ENCODE measurements around the gene COPS6.

The COPS6 gene

DNA sequence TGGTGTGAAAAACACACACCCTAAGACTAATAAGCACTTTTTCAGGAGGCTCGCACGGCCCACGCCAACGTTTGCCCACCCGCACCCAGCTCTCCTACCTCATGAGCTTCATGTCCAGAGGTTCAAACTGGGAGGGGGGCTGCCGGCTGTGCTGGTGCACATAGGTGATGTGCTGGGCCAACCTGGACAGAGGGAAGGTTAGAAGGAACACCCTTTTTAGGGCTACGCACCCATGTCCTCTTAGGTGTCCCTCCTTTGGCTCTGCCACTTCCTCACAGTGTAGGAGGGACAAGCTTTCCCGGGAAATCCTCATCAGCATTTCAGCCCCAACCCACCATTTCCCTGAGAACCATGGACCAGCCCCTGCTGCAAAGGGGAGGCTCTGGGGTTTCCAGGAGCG lies 6.5 kb downstream of the COPS6 start:
- Histone ChIP-seq H4K20me1 (ENCODE audit: insufficient read depth, low read length) (no peaks in the 10 kb centered on the region), H3K9me2 (ENCODE audit: low read depth, low read length) (no peaks in the 10 kb centered on the region), H3K9me3 (ENCODE audit: low read length) (no peaks in the 10 kb centered on the region), H3K79me2 (ENCODE audit: insufficient read depth, low read length) (peaks cover 8% of the 10 kb centered on the region), H3K4me1 (ENCODE audit: insufficient read depth, low read length, severe bottlenecking) (peaks cover 9% of the 10 kb centered on the region), H3K9ac (ENCODE audit: low read length) (no peak overlapping the region), H3K27me3 (ENCODE audit: insufficient read depth, low read length) (no peaks in the 10 kb centered on the region), H3K4me3 (ENCODE audit: low read depth, low read length, poor library complexity, severe bottlenecking) (no peak overlapping the region), H3K4me2 (ENCODE audit: low read length) (no peak overlapping the region), H3F3A (ENCODE audit: insufficient read depth, low read length) (peaks cover 21% of the 10 kb centered on the region), H3K36me3 (ENCODE audit: insufficient read depth, low read length) (peaks cover 100% of the 10 kb centered on the region), H2AFZ (ENCODE audit: low read length) (no peak overlapping the region), H3K27ac (ENCODE audit: low read depth, low read length, poor library complexity, severe bottlenecking) (no peak overlapping the region)
- TF ChIP-seq, protein P1, sequence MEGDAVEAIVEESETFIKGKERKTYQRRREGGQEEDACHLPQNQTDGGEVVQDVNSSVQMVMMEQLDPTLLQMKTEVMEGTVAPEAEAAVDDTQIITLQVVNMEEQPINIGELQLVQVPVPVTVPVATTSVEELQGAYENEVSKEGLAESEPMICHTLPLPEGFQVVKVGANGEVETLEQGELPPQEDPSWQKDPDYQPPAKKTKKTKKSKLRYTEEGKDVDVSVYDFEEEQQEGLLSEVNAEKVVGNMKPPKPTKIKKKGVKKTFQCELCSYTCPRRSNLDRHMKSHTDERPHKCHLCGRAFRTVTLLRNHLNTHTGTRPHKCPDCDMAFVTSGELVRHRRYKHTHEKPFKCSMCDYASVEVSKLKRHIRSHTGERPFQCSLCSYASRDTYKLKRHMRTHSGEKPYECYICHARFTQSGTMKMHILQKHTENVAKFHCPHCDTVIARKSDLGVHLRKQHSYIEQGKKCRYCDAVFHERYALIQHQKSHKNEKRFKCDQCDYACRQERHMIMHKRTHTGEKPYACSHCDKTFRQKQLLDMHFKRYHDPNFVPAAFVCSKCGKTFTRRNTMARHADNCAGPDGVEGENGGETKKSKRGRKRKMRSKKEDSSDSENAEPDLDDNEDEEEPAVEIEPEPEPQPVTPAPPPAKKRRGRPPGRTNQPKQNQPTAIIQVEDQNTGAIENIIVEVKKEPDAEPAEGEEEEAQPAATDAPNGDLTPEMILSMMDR (IDR thresholded peaks at IDR 0.05; ENCODE audit: low read length): no peak
- TF ChIP-seq EZH2 (IDR thresholded peaks at IDR 0.05; ENCODE audit: borderline replicate concordance, low read length): no peak

DNA sequence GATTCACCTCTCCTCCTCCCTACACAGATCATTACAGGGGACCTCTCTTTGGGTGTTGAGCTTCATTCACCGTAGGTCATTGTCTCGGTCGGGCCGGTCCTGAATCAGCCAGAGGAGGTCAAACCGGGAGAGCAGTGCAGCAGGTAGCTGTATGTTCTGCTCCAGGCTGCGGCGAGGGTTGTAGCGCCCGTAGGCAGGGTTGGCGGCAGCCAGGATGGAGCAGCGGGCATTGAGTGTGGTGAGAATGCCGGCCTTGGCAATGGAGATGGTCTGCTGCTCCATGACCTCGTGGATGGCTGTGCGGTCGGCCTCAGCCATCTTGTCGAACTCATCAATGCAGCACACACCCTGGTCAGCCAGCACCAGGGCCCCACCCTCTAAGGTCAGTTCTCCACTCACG lies 6.9 kb downstream of the COPS6 start:
- no peaks in the 10 kb centered on the region for H4K20me1 ChIP-seq (ENCODE audit: insufficient read depth, low read length)
- no peak overlapping the region for H3K4me2 ChIP-seq (ENCODE audit: low read length)
- H3F3A ChIP-seq (ENCODE audit: insufficient read depth, low read length): peaks cover 17% of the 10 kb centered on the region; the same call in 1 of the 2 replicates
- no peaks in the 10 kb centered on the region for H3K9me2 ChIP-seq (ENCODE audit: low read depth, low read length)
- H3K4me1 ChIP-seq (ENCODE audit: insufficient read depth, low read length, severe bottlenecking): peaks cover 7% of the 10 kb centered on the region
- H3K9ac ChIP-seq (ENCODE audit: low read length): no peak overlapping the region
- H3K79me2 ChIP-seq (ENCODE audit: insufficient read depth, low read length): peaks cover 10% of the 10 kb centered on the region
- peaks cover 97% of the 10 kb centered on the region for H3K36me3 ChIP-seq (ENCODE audit: insufficient read depth, low read length)
- no peaks in the 10 kb centered on the region for H3K9me3 ChIP-seq (ENCODE audit: low read length)
- no peaks in the 10 kb centered on the region for H3K27me3 ChIP-seq (ENCODE audit: insufficient read depth, low read length)
- no peak overlapping the region for H3K4me3 ChIP-seq (ENCODE audit: low read depth, low read length, poor library complexity, severe bottlenecking)
- no peak overlapping the region for H3K27ac ChIP-seq (ENCODE audit: low read depth, low read length, poor library complexity, severe bottlenecking)
- no peak for TF ChIP-seq EZH2 (IDR thresholded peaks at IDR 0.05; ENCODE audit: borderline replicate concordance, low read length)
- TF ChIP-seq, protein P1 (IDR thresholded peaks at IDR 0.05; ENCODE audit: low read length): no peak
- no peak overlapping the region for H2AFZ ChIP-seq (ENCODE audit: low read length)

DNA sequence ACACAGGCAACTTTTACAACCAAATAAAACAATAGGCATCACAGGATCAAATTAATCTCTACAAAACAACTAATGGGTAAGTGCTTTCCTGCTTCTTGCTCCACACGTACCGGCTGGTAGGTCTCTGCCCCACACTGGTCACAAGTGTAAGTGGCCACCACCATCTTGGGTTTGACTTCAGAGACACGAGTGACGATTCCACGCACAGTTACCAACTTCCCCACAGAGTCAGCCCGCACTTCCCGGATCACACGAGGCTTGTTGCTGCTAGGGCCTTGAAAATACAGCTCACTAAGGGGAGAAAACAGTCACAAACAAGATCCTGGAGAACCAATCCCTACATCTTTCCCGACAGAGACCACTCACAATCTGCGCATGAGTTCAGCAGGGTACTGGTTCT lies 10.1 kb downstream of the COPS6 start:
- Histone ChIP-seq H3K27me3 (ENCODE audit: insufficient read depth, low read length) (no peaks in the 10 kb centered on the region), H3K36me3 (ENCODE audit: insufficient read depth, low read length) (peaks cover 69% of the 10 kb centered on the region), H3K9me2 (ENCODE audit: low read depth, low read length) (no peaks in the 10 kb centered on the region), H3K79me2 (ENCODE audit: insufficient read depth, low read length) (peaks cover 10% of the 10 kb centered on the region), H3K27ac (ENCODE audit: low read depth, low read length, poor library complexity, severe bottlenecking) (no peak overlapping the region), H4K20me1 (ENCODE audit: insufficient read depth, low read length) (no peaks in the 10 kb centered on the region), H3K9me3 (ENCODE audit: low read length) (no peaks in the 10 kb centered on the region), H3K4me3 (ENCODE audit: low read depth, low read length, poor library complexity, severe bottlenecking) (no peak overlapping the region), H2AFZ (ENCODE audit: low read length) (no peak overlapping the region), H3K4me1 (ENCODE audit: insufficient read depth, low read length, severe bottlenecking) (peaks cover 17% of the 10 kb centered on the region), H3K4me2 (ENCODE audit: low read length) (no peak overlapping the region), H3F3A (ENCODE audit: insufficient read depth, low read length) (0 out of 2 replicates have a peak, but pooled peaks cover 5% of the 10 kb centered on the region), H3K9ac (ENCODE audit: low read length) (no peak overlapping the region)
- TF ChIP-seq EZH2 (IDR thresholded peaks at IDR 0.05; ENCODE audit: borderline replicate concordance, low read length): no peak
- TF ChIP-seq, protein P1 (IDR thresholded peaks at IDR 0.05; ENCODE audit: low read length): no peak

Data from OCI-LY1 (cell line).